IMR-90 (cell line): ENCODE measurements around the gene GMEB2. TPM values are rescaled to one million over a fixed set of nuclear protein-coding genes. Genes with fewer than 3 reads are reported as not detected.
A peak's percentile ranks its signal among the peaks of the same experiment; 100 is the strongest.

ENCODE experiments used
- ATAC-seq: fragments of 200-7000 bp; cut with Tn5 transposase; 2 replicates; pipeline ENCODE4 v1.9.1; 2020; ENCODE audit warnings: low read depth, mild to moderate bottlenecking, moderate library complexity
- BruUV-seq: library from RNA; stranded (reverse); fragments of 400-500 nt; replicated peaks from 2 replicates; lab custom pipeline; 2021; lab: Mats Ljungman, UMichigan
- CTCF ChIA-PET: fragments of 300-600 bp; formaldehyde crosslinking; extraction: SDS; loops from one replicate; lab custom pipeline; 2021; ENCODE audit warnings: antibody characterized with exemption; lab: Yijun Ruan, JAX
- POLR2A ChIA-PET: fragments of 300-600 bp; sonication (Branson Sonifier 250); formaldehyde crosslinking; loops from one replicate; lab custom pipeline; 2022; ENCODE audit warnings: antibody characterized with exemption; ENCODE audit not compliant: unreplicated experiment; lab: Charles Lee
- DNase-seq: peaks from one replicate; pipeline ENCODE4 v3.0.0; 2013
- H2AFZ ChIP-seq: replicated peaks from 2 replicates; pipeline ENCODE3; 2013; ENCODE audit warnings: low read length, mild to moderate bottlenecking; ENCODE audit not compliant: poor library complexity
- H2AK5ac ChIP-seq: 2 replicates; pipeline ENCODE4 v1.6.1; 2013; ENCODE audit warnings: low read depth, low read length, inconsistent platforms
- H2AK9ac ChIP-seq: replicated peaks from 2 replicates; pipeline ENCODE3; 2013; ENCODE audit warnings: mild to moderate bottlenecking, low read depth, low read length, moderate library complexity; ENCODE audit not compliant: poor library complexity
- H2BK120ac ChIP-seq: 2 replicates; pipeline ENCODE4 v1.6.1; 2013; ENCODE audit warnings: low read depth, low read length, inconsistent platforms
- H2BK15ac ChIP-seq: 3 replicates; pipeline ENCODE4 v1.6.1; 2013; ENCODE audit warnings: low read depth, low read length, inconsistent platforms
- H2BK20ac ChIP-seq: 2 replicates; pipeline ENCODE4 v1.6.1; 2013; ENCODE audit warnings: low read depth, mild to moderate bottlenecking, inconsistent platforms, low read length, moderate library complexity
- H2BK5ac ChIP-seq: 2 replicates; pipeline ENCODE4 v1.6.1; 2013; ENCODE audit warnings: mild to moderate bottlenecking, low read depth, low read length, inconsistent platforms; ENCODE audit not compliant: poor library complexity, severe bottlenecking
- H3K14ac ChIP-seq: replicated peaks from 2 replicates; pipeline ENCODE4 v1.6.1; 2013; ENCODE audit warnings: low read depth, low read length, inconsistent platforms
- H3K18ac ChIP-seq: 2 replicates; pipeline ENCODE4 v1.6.1; 2013; ENCODE audit warnings: low read depth, low read length, control low read depth
- H3K23ac ChIP-seq: 2 replicates; pipeline ENCODE4 v1.6.1; 2013; ENCODE audit warnings: low read depth, low read length, inconsistent platforms
- H3K27ac ChIP-seq: 2 replicates; pipeline ENCODE4 v1.5.1; 2013; ENCODE audit warnings: mild to moderate bottlenecking, control low read depth, low read length; ENCODE audit not compliant: insufficient read depth
- H3K27me3 ChIP-seq: 2 replicates; pipeline ENCODE4 v1.6.1; 2013; ENCODE audit warnings: low read length; ENCODE audit not compliant: control insufficient read depth, insufficient read depth
- H3K36me3 ChIP-seq: 2 replicates; pipeline ENCODE4 v1.6.1; 2013; ENCODE audit warnings: low read length, mixed read lengths; ENCODE audit not compliant: control insufficient read depth, insufficient read depth
- H3K4ac ChIP-seq: 2 replicates; pipeline ENCODE4 v1.6.1; 2013; ENCODE audit warnings: low read depth, low read length, inconsistent platforms
- H3K4me1 ChIP-seq: 2 replicates; pipeline ENCODE4 v1.6.1; 2013; ENCODE audit warnings: low read length, mixed read lengths; ENCODE audit not compliant: control insufficient read depth, insufficient read depth
- H3K4me2 ChIP-seq: 2 replicates; pipeline ENCODE4 v1.6.1; 2013; ENCODE audit warnings: low read depth, mild to moderate bottlenecking, control low read depth, low read length, moderate library complexity
- H3K4me3 ChIP-seq: 2 replicates; pipeline ENCODE4 v1.5.1; 2013; ENCODE audit warnings: low read depth, mild to moderate bottlenecking, control low read depth, low read length, moderate library complexity; ENCODE audit not compliant: insufficient read depth
- H3K56ac ChIP-seq: 2 replicates; pipeline ENCODE4 v1.6.1; 2013; ENCODE audit warnings: low read length, inconsistent platforms; ENCODE audit not compliant: insufficient read depth; ENCODE audit errors: extremely low read depth
- H3K79me1 ChIP-seq, 2 experiments: 2 replicates each; pipeline ENCODE4 v1.6.1; 2013; ENCODE audit warnings: low read length in 2 of 2, inconsistent platforms in 1 of 2, low read depth in 1 of 2
- H3K9ac ChIP-seq: 2 replicates; pipeline ENCODE4 v1.6.1; 2013; ENCODE audit warnings: low read depth, low read length, control low read depth
- H3K9me1 ChIP-seq: 2 replicates; pipeline ENCODE4 v1.6.1; 2013; ENCODE audit warnings: low read length, inconsistent platforms; ENCODE audit not compliant: insufficient read depth
- H3K9me3 ChIP-seq: 2 replicates; pipeline ENCODE4 v1.6.1; 2013; ENCODE audit warnings: low read length; ENCODE audit not compliant: control insufficient read depth, insufficient read depth
- H4K20me1 ChIP-seq: 2 replicates; pipeline ENCODE4 v1.6.1; 2013; ENCODE audit warnings: low read length, inconsistent platforms; ENCODE audit not compliant: insufficient read depth
- H4K5ac ChIP-seq: 2 replicates; pipeline ENCODE4 v1.6.1; 2013; ENCODE audit warnings: mild to moderate bottlenecking, low read depth, low read length, control low read depth
- H4K8ac ChIP-seq, 2 experiments: 2 replicates each; pipeline ENCODE4 v1.6.1; 2013; ENCODE audit warnings: low read depth in 2 of 2, low read length in 2 of 2, control low read depth in 1 of 2, inconsistent platforms in 1 of 2
- H4K91ac ChIP-seq: 2 replicates; pipeline ENCODE4 v1.6.1; 2013; ENCODE audit warnings: low read depth, low read length, inconsistent platforms; ENCODE audit not compliant: insufficient read depth
- BHLHE40 ChIP-seq: fragments of 150-350 bp; IDR thresholded peaks from 2 replicates; pipeline ENCODE4 v1.6.1; 2016; ENCODE audit warnings: mild to moderate bottlenecking, low read depth, low read length
- CEBPB ChIP-seq: IDR thresholded peaks from 2 replicates; pipeline ENCODE4 v1.6.1; 2012; ENCODE audit warnings: low read depth, low read length, improper control_type of control experiment
- FOS ChIP-seq: fragments of 150-350 bp; IDR thresholded peaks from 2 replicates; pipeline ENCODE4 v1.6.1; 2016; ENCODE audit warnings: low read depth, low read length
- MAFK ChIP-seq: IDR thresholded peaks from 2 replicates; pipeline ENCODE4 v1.6.1; 2012; ENCODE audit warnings: low read depth, low read length, improper control_type of control experiment
- MAZ ChIP-seq: IDR thresholded peaks from 2 replicates; pipeline ENCODE4 v1.6.1; 2012; ENCODE audit warnings: low read depth, mild to moderate bottlenecking, low read length, improper control_type of control experiment, moderate library complexity, borderline replicate concordance
- MXI1 ChIP-seq: IDR thresholded peaks from 2 replicates; pipeline ENCODE4 v1.6.1; 2012; ENCODE audit warnings: low read depth, mild to moderate bottlenecking, low read length, moderate library complexity, borderline replicate concordance
- NFE2L2 ChIP-seq: fragments of 150-350 bp; IDR thresholded peaks from 2 replicates; pipeline ENCODE4 v1.6.1; 2016; ENCODE audit warnings: low read depth, mild to moderate bottlenecking, low read length
- POLR2A ChIP-seq: IDR thresholded peaks from 2 replicates; pipeline ENCODE4 v1.6.1; 2012; ENCODE audit warnings: mild to moderate bottlenecking, low read depth, low read length
- RAD21 ChIP-seq: IDR thresholded peaks from 2 replicates; pipeline ENCODE4 v1.6.1; 2012; ENCODE audit warnings: low read length, improper control_type of control experiment
- RCOR1 ChIP-seq: IDR thresholded peaks from 2 replicates; pipeline ENCODE4 v1.6.1; 2012; ENCODE audit warnings: mild to moderate bottlenecking, low read length, improper control_type of control experiment; ENCODE audit not compliant: insufficient replicate concordance
- RFX5 ChIP-seq: IDR thresholded peaks from 2 replicates; pipeline ENCODE4 v1.8.0; 2012; ENCODE audit warnings: low read depth, mild to moderate bottlenecking, low read length, moderate library complexity
- SMC3 ChIP-seq: fragments of 150-350 bp; IDR thresholded peaks from 2 replicates; pipeline ENCODE4 v1.6.1; 2016; ENCODE audit warnings: low read depth, mild to moderate bottlenecking, antibody characterized with exemption, low read length, moderate library complexity
- WGBS, 2 experiments: methylation state at CpG; one replicate each; pipeline versions ENCODE4 v1.1.5 to v1.1.7; 2013; ENCODE audit warnings: missing lambda C conversion rate in 2 of 2; ENCODE audit not compliant: insufficient read length in 1 of 2; ENCODE audit errors: extremely low coverage in 2 of 2; 5-methylcytosine and 5-hydroxymethylcytosine counted together
- dilution Hi-C: fragments of 300-500 bp; cut with HindIII; formaldehyde crosslinking; loops from one replicate; pipeline ENCODE4 v1.14.3; 2018; ENCODE audit warnings: low sequenced_read_pairs; ENCODE audit not compliant: unreplicated experiment
- in situ Hi-C: fragments of 300-500 bp; cut with MboI; formaldehyde crosslinking; loops from 3 replicates; pipeline ENCODE4 v1.14.3; 2019; ENCODE audit warnings: low sequenced_read_pairs, inconsistent platforms, mixed read lengths
- intact Hi-C: fragments of 100-400 bp; cut with micrococcal nuclease; formaldehyde crosslinking; loops from 2 replicates; pipeline ENCODE4 v1.10.0; 2022
- polyA plus RNA-seq, 3 experiments: library from polyadenylated mRNA; depleted of rRNA; stranded (reverse); fragments of >200 nt; gene quantifications; 2 replicates each; pipeline ENCODE4 v1.2.3, GENCODE V29; 2012; ENCODE audit warnings: low replicate concordance in 1 of 3
- total RNA-seq: library from RNA; depleted of rRNA; stranded (reverse); fragments of >200 nt; gene quantifications from 2 replicates; pipeline ENCODE4 v1.2.3, GENCODE V29; 2012
- TF ChIP-seq, protein P1 (sequence below): fragments of 150-350 bp; IDR thresholded peaks from 2 replicates; pipeline ENCODE4 v1.6.1; 2016; ENCODE audit warnings: low read depth, mild to moderate bottlenecking, low read length, moderate library complexity, borderline replicate concordance
- TF ChIP-seq, protein P2 (sequence below): conservative IDR thresholded peaks from 2 replicates; pipeline ENCODE4 v1.5.1; 2012; ENCODE audit warnings: mild to moderate bottlenecking, low read depth, low read length, improper control_type of control experiment
- TF ChIP-seq, protein P3 (sequence below): fragments of 150-350 bp; IDR thresholded peaks from 2 replicates; pipeline ENCODE4 v1.6.1; 2017; ENCODE audit warnings: mild to moderate bottlenecking, antibody characterized with exemption, low read length, low read depth

GMEB2 gene
- total and polyA plus RNA-seq, 2 of the 4 experiments (the other 2 are of a cell fraction) = 5.0 to 10.0 TPM

DNA sequence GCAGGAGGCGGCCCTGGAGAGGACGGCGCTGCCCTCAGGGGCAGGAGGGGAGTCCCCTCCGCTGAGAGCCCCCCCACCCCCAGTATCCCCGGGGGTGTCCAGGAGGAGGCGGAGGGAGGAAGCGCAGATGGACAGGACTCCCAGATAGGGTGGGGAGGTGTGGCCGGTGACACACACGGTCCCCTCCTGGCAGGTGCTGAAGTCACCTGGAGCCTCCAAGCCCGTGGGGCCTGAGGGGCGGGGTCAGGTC lies 25.0 kb upstream of the GMEB2 start:
- no peak overlapping the region; the same call in 1 of the 2 replicates for H3K27ac ChIP-seq
- H2AFZ ChIP-seq = peak overlapping the region; percentile 86
- no peak overlapping the region for H3K18ac ChIP-seq
- ATAC-seq (no peak), DNase-seq (no peak)
- H4K5ac ChIP-seq = no peak overlapping the region
- peak overlapping the region; percentile 76 for H2AK9ac ChIP-seq
- no peaks in the 10 kb centered on the region for H3K27me3 ChIP-seq
- no peak overlapping the region for H3K56ac ChIP-seq
- no TSS peak for BruUV-seq
- no peak overlapping the region for H4K91ac ChIP-seq
- no peak overlapping the region for H3K23ac ChIP-seq
- no peak for TF ChIP-seq CEBPB
- no peak for TF ChIP-seq POLR2A
- no peak for TF ChIP-seq RAD21
- TF ChIP-seq, protein P1, sequence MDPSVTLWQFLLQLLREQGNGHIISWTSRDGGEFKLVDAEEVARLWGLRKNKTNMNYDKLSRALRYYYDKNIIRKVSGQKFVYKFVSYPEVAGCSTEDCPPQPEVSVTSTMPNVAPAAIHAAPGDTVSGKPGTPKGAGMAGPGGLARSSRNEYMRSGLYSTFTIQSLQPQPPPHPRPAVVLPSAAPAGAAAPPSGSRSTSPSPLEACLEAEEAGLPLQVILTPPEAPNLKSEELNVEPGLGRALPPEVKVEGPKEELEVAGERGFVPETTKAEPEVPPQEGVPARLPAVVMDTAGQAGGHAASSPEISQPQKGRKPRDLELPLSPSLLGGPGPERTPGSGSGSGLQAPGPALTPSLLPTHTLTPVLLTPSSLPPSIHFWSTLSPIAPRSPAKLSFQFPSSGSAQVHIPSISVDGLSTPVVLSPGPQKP = no peak
- TF ChIP-seq BHLHE40 = no peak
- TF ChIP-seq RFX5 = no peak
- TF ChIP-seq, protein P2, sequence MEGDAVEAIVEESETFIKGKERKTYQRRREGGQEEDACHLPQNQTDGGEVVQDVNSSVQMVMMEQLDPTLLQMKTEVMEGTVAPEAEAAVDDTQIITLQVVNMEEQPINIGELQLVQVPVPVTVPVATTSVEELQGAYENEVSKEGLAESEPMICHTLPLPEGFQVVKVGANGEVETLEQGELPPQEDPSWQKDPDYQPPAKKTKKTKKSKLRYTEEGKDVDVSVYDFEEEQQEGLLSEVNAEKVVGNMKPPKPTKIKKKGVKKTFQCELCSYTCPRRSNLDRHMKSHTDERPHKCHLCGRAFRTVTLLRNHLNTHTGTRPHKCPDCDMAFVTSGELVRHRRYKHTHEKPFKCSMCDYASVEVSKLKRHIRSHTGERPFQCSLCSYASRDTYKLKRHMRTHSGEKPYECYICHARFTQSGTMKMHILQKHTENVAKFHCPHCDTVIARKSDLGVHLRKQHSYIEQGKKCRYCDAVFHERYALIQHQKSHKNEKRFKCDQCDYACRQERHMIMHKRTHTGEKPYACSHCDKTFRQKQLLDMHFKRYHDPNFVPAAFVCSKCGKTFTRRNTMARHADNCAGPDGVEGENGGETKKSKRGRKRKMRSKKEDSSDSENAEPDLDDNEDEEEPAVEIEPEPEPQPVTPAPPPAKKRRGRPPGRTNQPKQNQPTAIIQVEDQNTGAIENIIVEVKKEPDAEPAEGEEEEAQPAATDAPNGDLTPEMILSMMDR = no peak
- no peak for TF ChIP-seq FOS
- no peak for TF ChIP-seq MAFK
- no peak for TF ChIP-seq SMC3
- TF ChIP-seq, protein P3, sequence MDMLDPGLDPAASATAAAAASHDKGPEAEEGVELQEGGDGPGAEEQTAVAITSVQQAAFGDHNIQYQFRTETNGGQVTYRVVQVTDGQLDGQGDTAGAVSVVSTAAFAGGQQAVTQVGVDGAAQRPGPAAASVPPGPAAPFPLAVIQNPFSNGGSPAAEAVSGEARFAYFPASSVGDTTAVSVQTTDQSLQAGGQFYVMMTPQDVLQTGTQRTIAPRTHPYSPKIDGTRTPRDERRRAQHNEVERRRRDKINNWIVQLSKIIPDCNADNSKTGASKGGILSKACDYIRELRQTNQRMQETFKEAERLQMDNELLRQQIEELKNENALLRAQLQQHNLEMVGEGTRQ = no peak
- TF ChIP-seq MXI1 = no peak
- TF ChIP-seq NFE2L2 = no peak
- TF ChIP-seq MAZ = no peak
- no peak for TF ChIP-seq RCOR1
- no peaks in the 10 kb centered on the region for H3K36me3 ChIP-seq
- H3K9me1 ChIP-seq = peaks cover 3% of the 10 kb centered on the region; the same call in 1 of the 2 replicates
- H3K4ac ChIP-seq = no peak overlapping the region
- dilution Hi-C loops = no loop called here
- H3K4me1 ChIP-seq = peaks cover 4% of the 10 kb centered on the region; the same call in 1 of the 2 replicates
- H4K20me1 ChIP-seq = peaks cover 11% of the 10 kb centered on the region
- no peak overlapping the region for H3K14ac ChIP-seq
- ChIA-PET POLR2A (no interaction called here), CTCF (no interaction called here)
- H3K4me3 ChIP-seq = peak overlapping the region; percentile 44
- H2BK15ac ChIP-seq = no peak overlapping the region
- peak overlapping the region; percentile 82; the same call in 1 of the 2 replicates for H3K4me2 ChIP-seq
- H2BK20ac ChIP-seq = no peak overlapping the region
- no peak overlapping the region; the same call in 1 of the 2 replicates for H2AK5ac ChIP-seq
- H2BK5ac ChIP-seq = no peak overlapping the region
- no peak overlapping the region for H4K8ac ChIP-seq
- H3K9me3 ChIP-seq = no peaks in the 10 kb centered on the region
- H2BK120ac ChIP-seq = no peak overlapping the region
- peaks cover 0 to 9% of the 10 kb centered on the region in 2 experiments; a peak in 1 of 4 replicates for H3K79me1 ChIP-seq
- 9% methylated on average over 4 of the region's 11 CpGs; no CpG with 5 or more reads in 1 of the 2 experiments for WGBS, 2 experiments
- in situ Hi-C loops = no loop called here
- no peak overlapping the region for H3K9ac ChIP-seq
- intact Hi-C loops = loop anchor here (10.0 kb wide), 1 partner anchor 117 kb away; the partner anchor contains the start of gene PTK6
